Medulla oblongata (tissue), 1 donor: ENCODE results near the gene CCDC24.

Experiments
- DNase-seq: peaks from one replicate; pipeline ENCODE4 v3.0.0-alpha.2; 2015; ENCODE audit errors: extremely low spot score

Gene CCDC24

GRCh38 chr1:44040418-44040817, 49.0 kb downstream of the CCDC24 start:
- DNase-seq, result no peak

DNA sequence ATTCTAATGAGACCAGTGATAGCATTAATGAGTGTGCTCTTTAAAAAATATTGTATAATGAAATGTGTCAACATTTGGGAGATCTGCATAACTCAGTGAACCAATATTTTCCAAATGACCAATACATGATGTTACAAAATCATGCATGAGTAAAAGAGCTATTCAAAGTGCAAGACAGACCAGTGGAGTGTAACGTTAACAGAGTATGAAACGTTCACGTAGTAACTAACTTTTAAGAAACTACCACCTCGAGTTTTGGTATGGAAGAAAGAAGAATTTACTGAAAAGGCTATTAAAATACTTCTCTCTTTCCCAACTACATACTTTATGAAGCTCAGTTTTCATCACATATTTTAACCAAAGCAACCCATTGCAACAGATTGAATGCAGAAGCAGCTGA, 49.4 kb downstream of the CCDC24 start:
- no peak for DNase-seq

GRCh38 chr1:44043176-44044070, 52.0 kb downstream of the CCDC24 start:
- DNase-seq, result no peak

DNA sequence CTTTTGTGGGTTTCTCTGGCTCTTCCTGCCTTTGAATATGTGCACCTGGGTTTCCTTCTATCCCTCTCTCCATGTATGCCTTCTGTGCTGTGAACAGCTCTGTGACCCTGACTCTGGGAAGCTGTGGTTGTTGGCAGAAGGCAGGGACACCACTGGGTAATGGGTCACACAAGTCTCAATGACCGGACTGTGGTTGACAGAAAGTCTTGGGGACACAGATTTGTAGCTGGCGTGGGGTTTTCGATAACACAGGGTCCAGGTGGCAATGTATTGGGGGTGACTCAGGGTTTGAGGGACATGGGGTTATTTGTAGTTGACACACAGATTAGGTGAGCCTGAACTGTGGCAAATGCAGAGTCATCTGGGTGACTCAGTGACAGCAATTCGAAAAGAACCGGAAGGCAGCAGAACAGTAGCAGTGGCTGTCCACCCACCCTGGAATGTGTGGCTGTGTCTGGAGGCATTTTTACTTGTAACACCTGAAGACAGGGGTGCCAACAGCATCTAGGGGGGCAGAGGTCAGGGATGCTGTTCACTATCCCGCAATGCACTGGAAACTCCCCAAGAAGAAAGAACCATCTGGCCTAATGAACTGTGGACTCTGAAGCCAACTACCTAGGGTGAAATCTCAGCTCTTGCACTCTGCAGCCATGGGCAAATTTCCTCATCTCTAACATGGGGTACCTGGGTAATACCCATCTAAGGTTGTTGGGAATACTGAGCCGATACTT, 52.8 kb downstream of the CCDC24 start:
- DNase-seq, result no peak

DNA sequence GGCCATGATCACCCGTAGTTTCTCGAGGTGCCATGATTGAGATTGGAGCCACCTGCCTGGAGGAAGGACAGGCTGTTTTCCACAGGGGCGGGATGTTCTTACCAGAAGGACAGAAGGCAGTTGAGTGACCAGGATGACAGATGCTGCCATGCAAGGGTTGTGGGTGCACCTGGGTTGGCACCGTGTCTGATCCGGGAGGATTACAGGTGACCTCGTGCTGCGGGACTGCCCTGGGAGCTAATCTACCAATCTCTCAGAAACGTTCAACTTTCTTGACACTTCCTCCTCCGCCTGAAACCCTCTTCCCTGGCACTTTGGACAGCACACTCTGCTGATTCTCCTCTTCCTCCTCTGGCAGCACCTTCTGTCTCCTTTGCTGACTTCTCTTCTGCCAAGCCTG, 53.7 kb downstream of the CCDC24 start:
- no peak for DNase-seq
